Muscle of back (tissue), 11 donors: ENCODE measurements around the gene RSU1. TPM values are rescaled to one million over a fixed set of nuclear protein-coding genes. Genes with fewer than 3 reads are reported as not detected.

ENCODE experiments used
- DNase-seq, 3 donors: peaks; one replicate each; pipeline versions ENCODE4 v3.0.0 to v3.0.0-alpha.2; 2013
- polyA plus RNA-seq, 10 donors: library from polyadenylated mRNA; unstranded; fragments of 120-200 nt; gene quantifications; one replicate each; pipeline ENCODE4 v1.2.1, GENCODE V29; 2013; ENCODE audit not compliant: insufficient read length in 10 of 10

The RSU1 gene
- polyA plus RNA-seq, 10 donors: 79.6 to 135 (median 88.2) TPM

- DNase-seq: no peak
Observed at GRCh38 chr10:16745061-16745460, 72.2 kb downstream of the RSU1 start.

GRCh38 chr10:16742165-16742960 lies 74.9 kb downstream of the RSU1 start:
- peak in 2 of 3 donors; percentile 3 to 18 for DNase-seq

- DNase-seq: no peak
Observed at GRCh38 chr10:16741540-16741939, 75.7 kb downstream of the RSU1 start.

- DNase-seq: no peak
Observed at GRCh38 chr10:16737420-16737819, 79.8 kb downstream of the RSU1 start.

GRCh38 chr10:16735671-16736070 lies 81.6 kb downstream of the RSU1 start:
- DNase-seq: no peak

GRCh38 chr10:16732376-16732775 lies 84.8 kb downstream of the RSU1 start:
- no peak for DNase-seq

GRCh38 chr10:16728266-16728665 lies 89.0 kb downstream of the RSU1 start:
- no peak for DNase-seq

- no peak for DNase-seq
Observed at GRCh38 chr10:16727666-16728065, 89.6 kb downstream of the RSU1 start.

- no peak for DNase-seq
Observed at GRCh38 chr10:16724509-16724908, 92.7 kb downstream of the RSU1 start.

- DNase-seq: no peak
Observed at GRCh38 chr10:16720812-16721211, 96.4 kb downstream of the RSU1 start.

- peak; percentile 33 to 39 (median 34) for DNase-seq
Observed at GRCh38 chr10:16717622-16718395, 99.4 kb downstream of the RSU1 start.

GRCh38 chr10:16716051-16716450 lies 101.2 kb downstream of the RSU1 start:
- no peak for DNase-seq

- DNase-seq: no peak
Observed at GRCh38 chr10:16713290-16713689, 103.9 kb downstream of the RSU1 start.

- DNase-seq: no peak
Observed at GRCh38 chr10:16712883-16713282, 104.3 kb downstream of the RSU1 start.

- DNase-seq: no peak
Observed at GRCh38 chr10:16700331-16700730, 116.9 kb downstream of the RSU1 start.

GRCh38 chr10:16699435-16700057 lies 117.7 kb downstream of the RSU1 start:
- DNase-seq: peak in 1 of 3 donors; percentile 1

GRCh38 chr10:16698461-16698860 lies 118.8 kb downstream of the RSU1 start:
- no peak for DNase-seq

GRCh38 chr10:16690417-16690816 lies 126.8 kb downstream of the RSU1 start:
- no peak for DNase-seq

- DNase-seq: no peak
Observed at GRCh38 chr10:16689696-16690095, 127.5 kb downstream of the RSU1 start.

GRCh38 chr10:16689227-16689626 lies 128.0 kb downstream of the RSU1 start:
- DNase-seq: no peak

- no peak for DNase-seq
Observed at GRCh38 chr10:16686054-16686902, 130.9 kb downstream of the RSU1 start.

GRCh38 chr10:16685551-16685950 lies 131.7 kb downstream of the RSU1 start:
- DNase-seq: no peak
